ENCODE measurements around the gene AURKA. TPM values are rescaled to one million over a fixed set of nuclear protein-coding genes. Genes with fewer than 3 reads are reported as not detected.

The AURKA gene
- polyA plus RNA-seq (2012; ENCODE audit: missing spikeins) = 22.2 TPM

GRCh38 chr20:56392132-56392880 is at the start of gene AURKA, which contains the start of gene CSTF1:
AURKA (minus strand) TSS chr20:56392215; CDS start chr20:56388197, 4,018 bp downstream.
CSTF1 (plus strand) TSS chr20:56392645; CDS start chr20:56395553, 2,908 bp downstream.
- peak; percentile 55 for TF ChIP-seq TAF1 (IDR thresholded peaks at IDR 0.05; ENCODE audit: borderline replicate concordance, low read depth, low read length)
- TF ChIP-seq POLR2A (IDR thresholded peaks at IDR 0.05; ENCODE audit: low read depth, low read length) = peak; percentile 70
- TF ChIP-seq POLR2AphosphoS5 (IDR thresholded peaks at IDR 0.05; ENCODE audit: low read depth, low read length) = peak; percentile 69; the same call in 1 of the 2 replicates
- FAIRE-seq (peak; percentile 91), DNase-seq (ENCODE audit: insufficient read length) (peak; percentile 98)

GRCh38 chr20:56440346-56441007 is 48.5 kb upstream of the AURKA start:
- TF ChIP-seq POLR2A (IDR thresholded peaks at IDR 0.05; ENCODE audit: low read depth, low read length) = no peak
- no peak for TF ChIP-seq TAF1 (IDR thresholded peaks at IDR 0.05; ENCODE audit: borderline replicate concordance, low read depth, low read length)
- TF ChIP-seq POLR2AphosphoS5 (IDR thresholded peaks at IDR 0.05; ENCODE audit: low read depth, low read length) = no peak
- no peak for DNase-seq (ENCODE audit: insufficient read length)
- no peak for FAIRE-seq

- DNase-seq (ENCODE audit: insufficient read length) (no peak), FAIRE-seq (no peak)
- no peak for TF ChIP-seq TAF1 (IDR thresholded peaks at IDR 0.05; ENCODE audit: borderline replicate concordance, low read depth, low read length)
- TF ChIP-seq POLR2AphosphoS5 (IDR thresholded peaks at IDR 0.05; ENCODE audit: low read depth, low read length) = no peak
- TF ChIP-seq POLR2A (IDR thresholded peaks at IDR 0.05; ENCODE audit: low read depth, low read length) = no peak
Observed at GRCh38 chr20:56439771-56440291, 47.8 kb upstream of the AURKA start.

GRCh38 chr20:56438284-56438683 is 46.3 kb upstream of the AURKA start:
- FAIRE-seq = no peak
- no peak for DNase-seq (ENCODE audit: insufficient read length)
- TF ChIP-seq POLR2A (IDR thresholded peaks at IDR 0.05; ENCODE audit: low read depth, low read length) = no peak
- TF ChIP-seq POLR2AphosphoS5 (IDR thresholded peaks at IDR 0.05; ENCODE audit: low read depth, low read length) = no peak
- TF ChIP-seq TAF1 (IDR thresholded peaks at IDR 0.05; ENCODE audit: borderline replicate concordance, low read depth, low read length) = no peak

GRCh38 chr20:56437196-56437960 is 45.4 kb upstream of the AURKA start:
- DNase-seq (ENCODE audit: insufficient read length) (no peak), FAIRE-seq (no peak)
- TF ChIP-seq POLR2A (IDR thresholded peaks at IDR 0.05; ENCODE audit: low read depth, low read length) (no peak), POLR2AphosphoS5 (IDR thresholded peaks at IDR 0.05; ENCODE audit: low read depth, low read length) (no peak), TAF1 (IDR thresholded peaks at IDR 0.05; ENCODE audit: borderline replicate concordance, low read depth, low read length) (no peak)

GRCh38 chr20:56433880-56434255 is 41.9 kb upstream of the AURKA start:
- DNase-seq (ENCODE audit: insufficient read length) = no peak
- no peak for FAIRE-seq
- TF ChIP-seq TAF1 (IDR thresholded peaks at IDR 0.05; ENCODE audit: borderline replicate concordance, low read depth, low read length) (no peak), POLR2A (IDR thresholded peaks at IDR 0.05; ENCODE audit: low read depth, low read length) (no peak), POLR2AphosphoS5 (IDR thresholded peaks at IDR 0.05; ENCODE audit: low read depth, low read length) (no peak)

GRCh38 chr20:56433221-56433879 is 41.3 kb upstream of the AURKA start:
- no peak for TF ChIP-seq TAF1 (IDR thresholded peaks at IDR 0.05; ENCODE audit: borderline replicate concordance, low read depth, low read length)
- no peak for TF ChIP-seq POLR2A (IDR thresholded peaks at IDR 0.05; ENCODE audit: low read depth, low read length)
- no peak for TF ChIP-seq POLR2AphosphoS5 (IDR thresholded peaks at IDR 0.05; ENCODE audit: low read depth, low read length)
- DNase-seq (ENCODE audit: insufficient read length) (no peak), FAIRE-seq (no peak)

- DNase-seq (ENCODE audit: insufficient read length) (no peak), FAIRE-seq (no peak)
- TF ChIP-seq POLR2AphosphoS5 (IDR thresholded peaks at IDR 0.05; ENCODE audit: low read depth, low read length) = no peak
Observed at GRCh38 chr20:56431471-56431870, 39.5 kb upstream of the AURKA start.

GRCh38 chr20:56430957-56431356 is 38.9 kb upstream of the AURKA start:
- no peak for DNase-seq (ENCODE audit: insufficient read length)

GRCh38 chr20:56430461-56430860 is 38.4 kb upstream of the AURKA start:
- no peak for FAIRE-seq
- no peak for DNase-seq (ENCODE audit: insufficient read length)
- TF ChIP-seq POLR2A (IDR thresholded peaks at IDR 0.05; ENCODE audit: low read depth, low read length) = no peak
- no peak for TF ChIP-seq TAF1 (IDR thresholded peaks at IDR 0.05; ENCODE audit: borderline replicate concordance, low read depth, low read length)
- no peak for TF ChIP-seq POLR2AphosphoS5 (IDR thresholded peaks at IDR 0.05; ENCODE audit: low read depth, low read length)

More at GRCh38 chr20:56430957-56431356, 38.9 kb upstream of the AURKA start:
- no peak for FAIRE-seq
- TF ChIP-seq POLR2A (IDR thresholded peaks at IDR 0.05; ENCODE audit: low read depth, low read length) (no peak), TAF1 (IDR thresholded peaks at IDR 0.05; ENCODE audit: borderline replicate concordance, low read depth, low read length) (no peak), POLR2AphosphoS5 (IDR thresholded peaks at IDR 0.05; ENCODE audit: low read depth, low read length) (no peak)

GRCh38 chr20:56429941-56430340 is 37.9 kb upstream of the AURKA start:
- TF ChIP-seq TAF1 (IDR thresholded peaks at IDR 0.05; ENCODE audit: borderline replicate concordance, low read depth, low read length) = no peak
- TF ChIP-seq POLR2A (IDR thresholded peaks at IDR 0.05; ENCODE audit: low read depth, low read length) = no peak
- TF ChIP-seq POLR2AphosphoS5 (IDR thresholded peaks at IDR 0.05; ENCODE audit: low read depth, low read length) = no peak
- FAIRE-seq (no peak), DNase-seq (ENCODE audit: insufficient read length) (no peak)
